ENCODE measurements around the gene BCL6.

GRCh38 chr3:187728248-187728647 lies 17.0 kb downstream of the BCL6 start:
- TF ChIP-seq GABPA (IDR thresholded peaks at IDR 0.05 in 1 of 2, conservative IDR thresholded peaks at IDR 0.05 in 1 of 2) = no peak
- TF ChIP-seq, protein P1, sequence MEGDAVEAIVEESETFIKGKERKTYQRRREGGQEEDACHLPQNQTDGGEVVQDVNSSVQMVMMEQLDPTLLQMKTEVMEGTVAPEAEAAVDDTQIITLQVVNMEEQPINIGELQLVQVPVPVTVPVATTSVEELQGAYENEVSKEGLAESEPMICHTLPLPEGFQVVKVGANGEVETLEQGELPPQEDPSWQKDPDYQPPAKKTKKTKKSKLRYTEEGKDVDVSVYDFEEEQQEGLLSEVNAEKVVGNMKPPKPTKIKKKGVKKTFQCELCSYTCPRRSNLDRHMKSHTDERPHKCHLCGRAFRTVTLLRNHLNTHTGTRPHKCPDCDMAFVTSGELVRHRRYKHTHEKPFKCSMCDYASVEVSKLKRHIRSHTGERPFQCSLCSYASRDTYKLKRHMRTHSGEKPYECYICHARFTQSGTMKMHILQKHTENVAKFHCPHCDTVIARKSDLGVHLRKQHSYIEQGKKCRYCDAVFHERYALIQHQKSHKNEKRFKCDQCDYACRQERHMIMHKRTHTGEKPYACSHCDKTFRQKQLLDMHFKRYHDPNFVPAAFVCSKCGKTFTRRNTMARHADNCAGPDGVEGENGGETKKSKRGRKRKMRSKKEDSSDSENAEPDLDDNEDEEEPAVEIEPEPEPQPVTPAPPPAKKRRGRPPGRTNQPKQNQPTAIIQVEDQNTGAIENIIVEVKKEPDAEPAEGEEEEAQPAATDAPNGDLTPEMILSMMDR (IDR thresholded peaks at IDR 0.05; ENCODE audit: low read depth, low read length, missing input control) = no peak
- TF ChIP-seq MAX (IDR thresholded peaks at IDR 0.05) = no peak
- no peak for TF ChIP-seq TAF1 (conservative IDR thresholded peaks at IDR 0.05)

Data from liver (tissue), 3 donors.